Panc1 (cell line): ENCODE measurements around the gene ZNF511. TPM values are rescaled to one million over a fixed set of nuclear protein-coding genes. Genes with fewer than 3 reads are reported as not detected.

Experiments used
- ATAC-seq: fragments of 200-7000 bp; cut with Tn5 transposase; 2 replicates; pipeline ENCODE4 v1.9.1; 2020; ENCODE audit warnings: mild to moderate bottlenecking, moderate library complexity
- BruUV-seq: library from RNA; stranded (reverse); fragments of 400-500 nt; replicated peaks from 2 replicates; lab custom pipeline; 2021; lab: Mats Ljungman, UMichigan
- CTCF ChIA-PET: fragments of 300-600 bp; sonication (Branson Sonifier 250); formaldehyde crosslinking; loops from one replicate; lab custom pipeline; 2022; ENCODE audit warnings: antibody characterized with exemption; lab: Charles Lee
- POLR2A ChIA-PET: fragments of 300-600 bp; sonication (Branson Sonifier 250); formaldehyde crosslinking; loops from one replicate; lab custom pipeline; 2022; ENCODE audit warnings: antibody characterized with exemption; lab: Charles Lee
- DNase-seq: peaks from one replicate; pipeline ENCODE4 v3.0.0-alpha.2; 2010; ENCODE audit warnings: low read depth, low spot score
- H3K27ac ChIP-seq: 2 replicates; pipeline ENCODE4 v1.5.1; 2011; ENCODE audit warnings: mild to moderate bottlenecking, low read length, inconsistent platforms
- H3K27me3 ChIP-seq: fragments of 200-500 bp; sonication (Bioruptor generic); 2 replicates; pipeline ENCODE4 v1.6.0; 2014; ENCODE audit warnings: low read length, inconsistent platforms; ENCODE audit not compliant: control insufficient read depth, insufficient read depth
- H3K36me3 ChIP-seq: fragments of 200-500 bp; sonication (Bioruptor generic); 2 replicates; pipeline ENCODE4 v1.5.1; 2014; ENCODE audit warnings: inconsistent platforms, mild to moderate bottlenecking, low read length, moderate library complexity; ENCODE audit not compliant: control insufficient read depth, insufficient read depth
- H3K4me1 ChIP-seq: 2 replicates; pipeline ENCODE4 v1.5.1; 2011; ENCODE audit warnings: inconsistent platforms, mild to moderate bottlenecking, low read length, moderate library complexity; ENCODE audit not compliant: control insufficient read depth, insufficient read depth
- H3K4me3 ChIP-seq, 2 experiments: 2 replicates each; pipeline ENCODE4 v1.5.1; 2011 to 2012; ENCODE audit warnings: low read depth in 2 of 2, low read length in 2 of 2, mild to moderate bottlenecking in 2 of 2, inconsistent platforms in 1 of 2, moderate library complexity in 1 of 2
- H3K9me3 ChIP-seq: fragments of 200-500 bp; sonication (Bioruptor generic); 2 replicates; pipeline ENCODE4 v1.5.1; 2014; ENCODE audit warnings: low read depth, mild to moderate bottlenecking, inconsistent platforms, low read length, moderate library complexity; ENCODE audit not compliant: control insufficient read depth, insufficient read depth
- POLR2AphosphoS5 ChIP-seq: IDR thresholded peaks from 2 replicates; pipeline ENCODE4 v1.6.1; 2012; ENCODE audit warnings: mild to moderate bottlenecking, low read depth, low read length, moderate library complexity
- SIN3A ChIP-seq: IDR thresholded peaks from 2 replicates; pipeline ENCODE4 v1.6.1; 2012; ENCODE audit warnings: low read depth, mild to moderate bottlenecking, low read length, moderate library complexity, borderline replicate concordance; ENCODE audit not compliant: insufficient read depth
- TCF7L2 ChIP-seq: IDR thresholded peaks from 2 replicates; pipeline ENCODE4 v1.6.1; 2011; ENCODE audit warnings: mild to moderate bottlenecking, low read depth, low read length, inconsistent platforms
- in situ Hi-C: cut with HindIII; loops from 2 replicates; pipeline ENCODE4 v1.10.0; 2016; ENCODE audit warnings: low sequenced_read_pairs, low pct_unique_long_range_greater_than_20kb
- intact Hi-C: fragments of 100-400 bp; cut with micrococcal nuclease; formaldehyde crosslinking; loops from one replicate; pipeline ENCODE4 v1.10.0; 2022; ENCODE audit not compliant: unreplicated experiment
- total RNA-seq: library from RNA; stranded (reverse); gene quantifications from one replicate; pipeline ENCODE4 v1.2.1, GENCODE V29; 2021; ENCODE audit not compliant: unreplicated experiment
- TF ChIP-seq, protein P1 (sequence below): fragments of 450-650 bp; IDR thresholded peaks from 2 replicates; pipeline ENCODE4 v1.5.1; 2017; ENCODE audit warnings: mild to moderate bottlenecking
- TF ChIP-seq, protein P2 (sequence below), 2 experiments: IDR thresholded peaks; 2 replicates each; pipeline ENCODE4 v1.6.1; 2011 to 2012; ENCODE audit warnings: low read depth in 2 of 2, control low read depth in 1 of 2, low read length in 1 of 2, mild to moderate bottlenecking in 1 of 2, moderate library complexity in 1 of 2; ENCODE audit not compliant: insufficient read depth in 1 of 2

Gene ZNF511
- total RNA-seq, 1 experiment from 2014 or later: 93.8 TPM

DNA sequence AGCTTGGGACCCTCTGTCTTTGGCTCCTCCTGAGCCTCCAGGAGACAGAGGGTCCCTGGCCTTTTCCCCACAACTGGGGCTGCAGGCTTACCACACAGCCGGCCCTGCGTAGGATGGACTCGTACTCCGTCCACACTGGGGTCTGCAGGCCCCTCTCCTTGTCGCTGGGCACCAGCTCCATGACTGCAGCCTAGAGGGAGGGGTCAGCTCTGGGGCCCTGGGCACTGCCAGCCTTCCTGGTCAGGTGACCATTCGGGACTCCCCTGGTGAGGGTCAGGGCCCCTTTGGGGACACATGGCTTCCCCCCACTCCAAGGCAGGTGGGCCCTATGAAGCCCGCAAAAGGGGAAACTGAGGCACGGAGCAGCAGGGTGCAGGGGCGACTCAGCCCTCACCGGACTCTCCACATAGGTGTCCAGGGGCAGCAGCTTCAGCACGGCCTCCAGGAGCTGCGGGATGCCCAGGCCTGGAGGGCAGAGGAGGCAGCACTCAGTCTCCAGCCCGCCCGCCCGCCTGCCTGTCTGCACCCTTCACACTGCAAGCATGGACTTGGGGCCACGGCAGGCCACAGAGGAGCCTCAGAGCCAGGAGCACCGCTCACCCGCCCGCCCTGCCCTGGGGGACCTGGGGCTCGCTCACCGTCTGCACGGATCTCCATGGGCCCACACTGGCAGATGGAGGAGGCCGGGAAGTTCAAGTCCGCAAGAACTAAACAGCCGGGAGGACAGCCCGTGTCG is 48.0 kb downstream of the ZNF511 start:
- Histone ChIP-seq H3K36me3 (no peaks in the 10 kb centered on the region), H3K9me3 (no peaks in the 10 kb centered on the region), H3K27ac (peak overlapping the region; percentile 71; the same call in 1 of the 2 replicates), H3K27me3 (no peaks in the 10 kb centered on the region), H3K4me3 (peak overlapping the region; percentile 59 to 72), H3K4me1 (no peaks in the 10 kb centered on the region; the same call in 1 of the 2 replicates)
- no TSS peak for BruUV-seq
- TF ChIP-seq, protein P1, sequence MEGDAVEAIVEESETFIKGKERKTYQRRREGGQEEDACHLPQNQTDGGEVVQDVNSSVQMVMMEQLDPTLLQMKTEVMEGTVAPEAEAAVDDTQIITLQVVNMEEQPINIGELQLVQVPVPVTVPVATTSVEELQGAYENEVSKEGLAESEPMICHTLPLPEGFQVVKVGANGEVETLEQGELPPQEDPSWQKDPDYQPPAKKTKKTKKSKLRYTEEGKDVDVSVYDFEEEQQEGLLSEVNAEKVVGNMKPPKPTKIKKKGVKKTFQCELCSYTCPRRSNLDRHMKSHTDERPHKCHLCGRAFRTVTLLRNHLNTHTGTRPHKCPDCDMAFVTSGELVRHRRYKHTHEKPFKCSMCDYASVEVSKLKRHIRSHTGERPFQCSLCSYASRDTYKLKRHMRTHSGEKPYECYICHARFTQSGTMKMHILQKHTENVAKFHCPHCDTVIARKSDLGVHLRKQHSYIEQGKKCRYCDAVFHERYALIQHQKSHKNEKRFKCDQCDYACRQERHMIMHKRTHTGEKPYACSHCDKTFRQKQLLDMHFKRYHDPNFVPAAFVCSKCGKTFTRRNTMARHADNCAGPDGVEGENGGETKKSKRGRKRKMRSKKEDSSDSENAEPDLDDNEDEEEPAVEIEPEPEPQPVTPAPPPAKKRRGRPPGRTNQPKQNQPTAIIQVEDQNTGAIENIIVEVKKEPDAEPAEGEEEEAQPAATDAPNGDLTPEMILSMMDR: no peak
- TF ChIP-seq, protein P2, sequence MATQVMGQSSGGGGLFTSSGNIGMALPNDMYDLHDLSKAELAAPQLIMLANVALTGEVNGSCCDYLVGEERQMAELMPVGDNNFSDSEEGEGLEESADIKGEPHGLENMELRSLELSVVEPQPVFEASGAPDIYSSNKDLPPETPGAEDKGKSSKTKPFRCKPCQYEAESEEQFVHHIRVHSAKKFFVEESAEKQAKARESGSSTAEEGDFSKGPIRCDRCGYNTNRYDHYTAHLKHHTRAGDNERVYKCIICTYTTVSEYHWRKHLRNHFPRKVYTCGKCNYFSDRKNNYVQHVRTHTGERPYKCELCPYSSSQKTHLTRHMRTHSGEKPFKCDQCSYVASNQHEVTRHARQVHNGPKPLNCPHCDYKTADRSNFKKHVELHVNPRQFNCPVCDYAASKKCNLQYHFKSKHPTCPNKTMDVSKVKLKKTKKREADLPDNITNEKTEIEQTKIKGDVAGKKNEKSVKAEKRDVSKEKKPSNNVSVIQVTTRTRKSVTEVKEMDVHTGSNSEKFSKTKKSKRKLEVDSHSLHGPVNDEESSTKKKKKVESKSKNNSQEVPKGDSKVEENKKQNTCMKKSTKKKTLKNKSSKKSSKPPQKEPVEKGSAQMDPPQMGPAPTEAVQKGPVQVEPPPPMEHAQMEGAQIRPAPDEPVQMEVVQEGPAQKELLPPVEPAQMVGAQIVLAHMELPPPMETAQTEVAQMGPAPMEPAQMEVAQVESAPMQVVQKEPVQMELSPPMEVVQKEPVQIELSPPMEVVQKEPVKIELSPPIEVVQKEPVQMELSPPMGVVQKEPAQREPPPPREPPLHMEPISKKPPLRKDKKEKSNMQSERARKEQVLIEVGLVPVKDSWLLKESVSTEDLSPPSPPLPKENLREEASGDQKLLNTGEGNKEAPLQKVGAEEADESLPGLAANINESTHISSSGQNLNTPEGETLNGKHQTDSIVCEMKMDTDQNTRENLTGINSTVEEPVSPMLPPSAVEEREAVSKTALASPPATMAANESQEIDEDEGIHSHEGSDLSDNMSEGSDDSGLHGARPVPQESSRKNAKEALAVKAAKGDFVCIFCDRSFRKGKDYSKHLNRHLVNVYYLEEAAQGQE (IDR thresholded peaks at IDR 0.05; ENCODE audit: insufficient read depth in 1 of 2, low read depth in 2 of 2, low read length in 1 of 2): no peak
- TF ChIP-seq TCF7L2: no peak
- ATAC-seq (peak; percentile 36), DNase-seq (no peak)
- ChIA-PET POLR2A (no interaction called here), CTCF (no interaction called here)
- intact Hi-C loops (no loop called here), in situ Hi-C loops (no loop called here)

DNA sequence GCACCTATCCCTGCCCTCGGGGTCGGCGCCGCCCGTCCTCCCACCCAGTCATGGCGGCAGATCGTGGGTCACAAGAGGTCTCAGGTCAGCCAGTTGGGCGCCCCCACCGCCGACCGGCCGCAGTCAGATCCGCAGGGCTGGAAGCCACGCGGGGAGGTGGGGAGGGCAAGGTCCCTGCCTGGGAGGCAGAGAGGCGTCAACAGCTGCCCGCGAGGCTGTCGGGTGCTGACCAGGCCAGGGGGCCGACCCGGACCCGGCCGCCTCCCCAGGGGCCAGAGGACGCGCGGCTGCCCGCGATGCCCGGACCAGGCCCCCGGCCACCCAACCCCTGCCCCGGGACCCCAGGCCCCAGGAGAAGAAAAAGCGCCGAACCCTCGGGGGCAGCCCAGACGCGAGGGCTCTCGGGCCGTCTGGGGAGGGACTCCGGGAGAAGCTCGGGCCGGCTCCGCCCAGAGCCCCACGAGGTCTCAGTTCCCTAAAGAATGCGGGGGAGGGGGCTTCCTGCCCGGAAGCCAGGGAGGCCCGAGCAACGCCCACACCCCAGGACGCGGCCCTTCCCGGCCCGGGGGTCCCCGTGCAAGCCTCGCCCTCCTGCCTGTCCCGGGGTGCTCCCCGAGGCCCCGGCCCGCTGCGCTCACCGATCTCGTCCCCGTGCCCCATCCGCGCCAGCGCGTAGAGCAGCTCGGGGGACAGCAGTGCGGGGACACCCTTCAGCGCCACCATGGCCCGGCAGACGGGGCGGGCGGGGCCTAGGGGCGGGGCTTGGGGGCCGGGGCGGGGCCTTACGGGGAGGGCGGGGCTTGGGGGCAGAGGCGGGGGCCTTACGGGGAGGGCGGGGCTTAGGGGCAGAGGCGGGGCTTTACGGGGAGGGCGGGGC is 48.8 kb downstream of the ZNF511 start, which contains the start of gene FUOM:
FUOM (minus strand) TSS at position 735 of the 877 bp plus-strand sequence; CDS start at position 723, 12 bp downstream.
- peak; percentile 69 for ATAC-seq
- Histone ChIP-seq H3K27ac (peak within 1 kb of the TSS; percentile 71), H3K27me3 (no peaks in the 10 kb centered on the region), H3K36me3 (no peaks in the 10 kb centered on the region), H3K4me3 (peak within 1 kb of the TSS; percentile 59 to 72), H3K9me3 (no peaks in the 10 kb centered on the region), H3K4me1 (no peaks in the 10 kb centered on the region; the same call in 1 of the 2 replicates)
- BruUV-seq: no TSS peak
- ChIA-PET POLR2A (interaction anchor here (0.6 kb wide), 1 partner anchor 62 kb away, joined by 5 read pairs; no protein-coding TSS in a partner anchor), CTCF (interaction anchor here (0.8 kb wide), 1 partner anchor 10 kb away, joined by 6 read pairs; no protein-coding TSS in a partner anchor)
- in situ Hi-C loops (no loop called here), intact Hi-C loops (no loop called here)
- DNase-seq: no peak
- TF ChIP-seq, protein P2 (IDR thresholded peaks at IDR 0.05; ENCODE audit: insufficient read depth in 1 of 2, low read depth in 2 of 2, low read length in 1 of 2): no peak
- TF ChIP-seq SIN3A: no peak
- TF ChIP-seq, protein P1: no peak
- TF ChIP-seq POLR2AphosphoS5: peak; percentile 37; the same call in 1 of the 2 replicates
- no peak for TF ChIP-seq TCF7L2
